DND-41 (cell line): ENCODE data around the gene PARD6G.

Source experiments
- ATAC-seq: fragments of 200-7000 bp; cut with Tn5 transposase; 3 replicates; pipeline ENCODE4 v1.9.1; 2021; ENCODE audit warnings: low read depth; ENCODE audit not compliant: insufficient read depth
- DNase-seq: peaks from one replicate; pipeline ENCODE4 v3.0.0-alpha.2; 2020
- H2AFZ ChIP-seq: 2 replicates; pipeline ENCODE4 v1.6.0; 2012; ENCODE audit warnings: low read depth, low read length
- H3K27ac ChIP-seq: 2 replicates; pipeline ENCODE4 v1.5.1; 2012; ENCODE audit warnings: low read length, inconsistent platforms
- H3K27me3 ChIP-seq: fragments of 200-600 bp; sonication (generic); 2 replicates; pipeline ENCODE4 v1.6.0; 2012; ENCODE audit warnings: low read length, mild to moderate bottlenecking, inconsistent platforms; ENCODE audit not compliant: insufficient read depth, poor library complexity
- H3K36me3 ChIP-seq: 2 replicates; pipeline ENCODE4 v1.5.1; 2012; ENCODE audit warnings: low read length, inconsistent platforms; ENCODE audit not compliant: insufficient read depth
- H3K4me1 ChIP-seq: 2 replicates; pipeline ENCODE4 v1.5.1; 2012; ENCODE audit warnings: mild to moderate bottlenecking, low read length; ENCODE audit not compliant: insufficient read depth
- H3K4me2 ChIP-seq: 2 replicates; pipeline ENCODE4 v1.6.0; 2012; ENCODE audit warnings: mild to moderate bottlenecking, moderate library complexity, low read length, inconsistent platforms; ENCODE audit not compliant: insufficient read depth
- H3K4me3 ChIP-seq, 2 experiments: fragments of 200-600 bp in 1 of 2; shearing (Covaris generic) in 1 of 2; 2 replicates each; pipeline ENCODE4 v1.5.1; 2012 to 2016; ENCODE audit warnings: inconsistent platforms in 2 of 2, low read length in 2 of 2, mild to moderate bottlenecking in 2 of 2, low read depth in 1 of 2, moderate library complexity in 1 of 2
- H3K79me2 ChIP-seq: 2 replicates; pipeline ENCODE4 v1.6.0; 2012; ENCODE audit warnings: low read length, inconsistent platforms; ENCODE audit not compliant: insufficient read depth
- H3K9ac ChIP-seq: 2 replicates; pipeline ENCODE4 v1.6.0; 2012; ENCODE audit warnings: low read depth, mild to moderate bottlenecking, inconsistent platforms, low read length, moderate library complexity
- H3K9me3 ChIP-seq: 2 replicates; pipeline ENCODE4 v1.5.1; 2012; ENCODE audit warnings: low read length, moderate library complexity, mild to moderate bottlenecking, inconsistent platforms; ENCODE audit not compliant: insufficient read depth, severe bottlenecking
- H4K20me1 ChIP-seq: 2 replicates; pipeline ENCODE4 v1.6.0; 2012; ENCODE audit warnings: low read length; ENCODE audit not compliant: insufficient read depth
- EZH2 ChIP-seq: IDR thresholded peaks from 3 replicates; pipeline ENCODE4 v1.6.1; 2012; ENCODE audit warnings: borderline replicate concordance, low read depth, mild to moderate bottlenecking, moderate library complexity, low read length, inconsistent platforms; ENCODE audit not compliant: severe bottlenecking
- TF ChIP-seq, protein P1 (sequence below): IDR thresholded peaks from 2 replicates; pipeline ENCODE4 v1.5.1; 2012; ENCODE audit warnings: borderline replicate concordance, low read length, moderate library complexity, mild to moderate bottlenecking; ENCODE audit not compliant: poor library complexity, severe bottlenecking; ENCODE audit errors: extremely low read depth

Gene PARD6G

DNA sequence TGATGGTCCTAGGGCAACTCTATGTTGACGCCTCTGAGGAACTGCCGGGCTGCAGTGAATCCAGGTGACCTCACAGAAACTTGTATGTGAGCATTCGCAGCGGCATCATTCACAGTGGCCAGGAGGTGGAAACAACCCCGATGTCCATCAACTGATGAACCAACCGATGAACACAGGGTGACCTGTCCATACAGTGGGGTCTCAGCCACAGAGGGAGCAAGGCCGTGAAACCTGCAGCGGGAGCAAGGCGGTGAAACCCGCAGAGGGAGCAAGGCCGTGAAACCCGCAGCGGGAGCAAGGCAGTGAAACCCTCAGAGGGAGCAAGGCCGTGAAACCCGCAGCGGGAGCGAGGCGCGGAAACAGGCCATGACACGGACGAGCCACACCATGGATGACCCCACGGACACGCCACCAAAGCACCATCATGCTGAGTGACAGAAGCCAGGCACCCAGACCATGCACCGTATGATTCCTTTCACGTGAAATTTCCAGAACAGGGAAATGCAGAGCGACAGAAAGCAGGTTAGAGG, 63.0 kb downstream of the PARD6G start:
- Histone ChIP-seq H3K27me3 (no peaks in the 10 kb centered on the region), H3K36me3 (no peaks in the 10 kb centered on the region), H2AFZ (no peak overlapping the region), H3K4me2 (no peak overlapping the region), H3K9ac (no peak overlapping the region), H3K9me3 (no peaks in the 10 kb centered on the region), H3K79me2 (no peaks in the 10 kb centered on the region), H3K4me1 (peaks cover 13% of the 10 kb centered on the region), H3K4me3 (no peak overlapping the region), H3K27ac (no peak overlapping the region), H4K20me1 (peaks cover 14% of the 10 kb centered on the region)
- DNase-seq (no peak), ATAC-seq (no peak)
- TF ChIP-seq, protein P1, sequence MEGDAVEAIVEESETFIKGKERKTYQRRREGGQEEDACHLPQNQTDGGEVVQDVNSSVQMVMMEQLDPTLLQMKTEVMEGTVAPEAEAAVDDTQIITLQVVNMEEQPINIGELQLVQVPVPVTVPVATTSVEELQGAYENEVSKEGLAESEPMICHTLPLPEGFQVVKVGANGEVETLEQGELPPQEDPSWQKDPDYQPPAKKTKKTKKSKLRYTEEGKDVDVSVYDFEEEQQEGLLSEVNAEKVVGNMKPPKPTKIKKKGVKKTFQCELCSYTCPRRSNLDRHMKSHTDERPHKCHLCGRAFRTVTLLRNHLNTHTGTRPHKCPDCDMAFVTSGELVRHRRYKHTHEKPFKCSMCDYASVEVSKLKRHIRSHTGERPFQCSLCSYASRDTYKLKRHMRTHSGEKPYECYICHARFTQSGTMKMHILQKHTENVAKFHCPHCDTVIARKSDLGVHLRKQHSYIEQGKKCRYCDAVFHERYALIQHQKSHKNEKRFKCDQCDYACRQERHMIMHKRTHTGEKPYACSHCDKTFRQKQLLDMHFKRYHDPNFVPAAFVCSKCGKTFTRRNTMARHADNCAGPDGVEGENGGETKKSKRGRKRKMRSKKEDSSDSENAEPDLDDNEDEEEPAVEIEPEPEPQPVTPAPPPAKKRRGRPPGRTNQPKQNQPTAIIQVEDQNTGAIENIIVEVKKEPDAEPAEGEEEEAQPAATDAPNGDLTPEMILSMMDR, result no peak
- TF ChIP-seq EZH2, result no peak

DNA sequence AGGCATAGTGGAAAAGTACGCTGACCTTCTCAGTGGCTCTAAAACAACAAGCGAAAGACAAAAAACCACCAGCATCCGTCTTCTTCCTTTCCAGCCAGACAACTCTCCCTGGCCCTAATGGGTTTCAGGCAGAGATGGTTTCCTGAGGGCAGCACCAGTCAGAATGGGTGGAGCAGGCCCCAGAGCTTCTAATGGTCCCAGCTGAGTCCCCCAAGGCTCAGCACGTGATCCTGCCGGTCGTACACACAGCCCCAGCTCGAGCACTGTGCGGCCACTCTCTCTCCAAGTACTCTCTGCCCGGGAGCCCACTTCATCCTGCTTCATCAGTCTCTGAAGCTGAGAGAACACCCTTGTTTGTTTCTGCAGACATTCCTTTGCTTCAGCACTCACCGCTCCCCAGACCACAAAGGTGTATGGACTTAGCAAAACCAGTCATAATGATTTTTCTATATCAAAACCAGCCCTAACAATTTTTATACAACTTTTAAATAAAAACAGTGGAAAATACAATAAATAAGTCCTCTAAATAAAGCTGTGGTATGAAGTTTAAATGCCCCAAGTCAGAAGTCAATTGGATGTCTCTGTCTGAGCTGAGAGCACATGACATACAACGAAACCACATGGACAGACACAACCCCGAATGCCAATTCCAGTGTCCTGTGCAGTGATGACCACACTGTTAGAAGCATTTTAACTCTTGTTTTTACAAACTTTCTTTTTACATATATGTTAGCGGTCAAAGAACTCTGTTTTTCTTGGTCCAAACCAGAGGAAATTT, 63.9 kb downstream of the PARD6G start:
- DNase-seq (no peak), ATAC-seq (no peak)
- no peak overlapping the region for H3K4me3 ChIP-seq
- peaks cover 12% of the 10 kb centered on the region for H4K20me1 ChIP-seq
- H3K36me3 ChIP-seq, result no peaks in the 10 kb centered on the region
- no peak overlapping the region for H2AFZ ChIP-seq
- no peaks in the 10 kb centered on the region for H3K79me2 ChIP-seq
- H3K9ac ChIP-seq, result no peak overlapping the region
- H3K4me1 ChIP-seq, result peaks cover 13% of the 10 kb centered on the region
- H3K27ac ChIP-seq, result no peak overlapping the region
- TF ChIP-seq EZH2, result no peak
- TF ChIP-seq, protein P1, result no peak
- no peaks in the 10 kb centered on the region for H3K27me3 ChIP-seq
- no peaks in the 10 kb centered on the region for H3K9me3 ChIP-seq
- no peak overlapping the region for H3K4me2 ChIP-seq

DNA sequence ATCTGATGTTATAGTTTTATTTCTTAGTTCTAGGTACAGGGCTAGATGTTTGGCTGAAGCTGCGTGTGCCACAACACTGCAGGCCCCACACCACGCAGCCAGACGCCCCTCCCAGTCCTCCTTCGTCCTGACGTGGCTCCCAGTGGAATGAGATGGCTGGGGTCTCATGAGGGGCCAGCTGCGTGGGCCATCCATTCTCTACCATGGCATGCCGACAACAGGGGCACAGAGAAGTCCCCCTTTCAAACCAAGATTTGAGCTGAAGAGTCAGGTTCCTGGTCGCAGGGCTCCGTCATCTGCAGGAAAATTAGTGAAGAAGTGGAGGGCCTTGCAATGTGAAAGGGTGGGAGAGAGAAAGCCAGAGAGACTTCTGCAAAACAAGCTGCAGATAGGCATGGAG, 64.5 kb downstream of the PARD6G start:
- peaks cover 12% of the 10 kb centered on the region for H4K20me1 ChIP-seq
- no peak for TF ChIP-seq EZH2
- TF ChIP-seq, protein P1, result no peak
- no peak for DNase-seq
- no peaks in the 10 kb centered on the region for H3K27me3 ChIP-seq
- ATAC-seq, result no peak
- H3K9me3 ChIP-seq, result no peaks in the 10 kb centered on the region
- peaks cover 13% of the 10 kb centered on the region for H3K4me1 ChIP-seq
- no peak overlapping the region for H2AFZ ChIP-seq
- H3K79me2 ChIP-seq, result no peaks in the 10 kb centered on the region
- no peak overlapping the region for H3K4me3 ChIP-seq
- H3K9ac ChIP-seq, result no peak overlapping the region
- H3K4me2 ChIP-seq, result no peak overlapping the region
- no peak overlapping the region for H3K27ac ChIP-seq
- H3K36me3 ChIP-seq, result no peaks in the 10 kb centered on the region
